ENCODE measurements around the gene PTH2.

DNA sequence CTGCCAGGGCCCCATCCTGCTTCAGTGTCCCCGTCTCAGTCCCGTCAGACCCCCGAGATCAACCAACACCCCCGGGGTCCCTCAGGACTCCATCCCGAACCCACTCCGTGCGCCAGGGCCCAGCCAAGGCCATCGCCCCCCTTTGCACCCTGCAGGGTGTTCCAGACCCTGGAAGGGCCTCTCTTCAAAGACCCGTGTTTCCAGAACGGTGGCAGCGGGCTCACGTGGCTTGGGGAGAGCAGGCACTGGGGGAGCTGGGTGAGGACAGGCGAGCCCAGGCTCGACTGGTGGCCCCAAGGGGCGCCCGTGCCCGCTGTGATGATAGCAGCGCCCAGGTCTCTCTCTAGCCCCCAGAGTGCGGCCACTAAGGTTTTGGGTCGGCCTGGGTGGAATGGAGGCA, 33.8 kb downstream of the PTH2 start:
- TF ChIP-seq EZH2 (IDR thresholded peaks at IDR 0.05; ENCODE audit: borderline replicate concordance, low read length): no peak
- TF ChIP-seq, protein P1, sequence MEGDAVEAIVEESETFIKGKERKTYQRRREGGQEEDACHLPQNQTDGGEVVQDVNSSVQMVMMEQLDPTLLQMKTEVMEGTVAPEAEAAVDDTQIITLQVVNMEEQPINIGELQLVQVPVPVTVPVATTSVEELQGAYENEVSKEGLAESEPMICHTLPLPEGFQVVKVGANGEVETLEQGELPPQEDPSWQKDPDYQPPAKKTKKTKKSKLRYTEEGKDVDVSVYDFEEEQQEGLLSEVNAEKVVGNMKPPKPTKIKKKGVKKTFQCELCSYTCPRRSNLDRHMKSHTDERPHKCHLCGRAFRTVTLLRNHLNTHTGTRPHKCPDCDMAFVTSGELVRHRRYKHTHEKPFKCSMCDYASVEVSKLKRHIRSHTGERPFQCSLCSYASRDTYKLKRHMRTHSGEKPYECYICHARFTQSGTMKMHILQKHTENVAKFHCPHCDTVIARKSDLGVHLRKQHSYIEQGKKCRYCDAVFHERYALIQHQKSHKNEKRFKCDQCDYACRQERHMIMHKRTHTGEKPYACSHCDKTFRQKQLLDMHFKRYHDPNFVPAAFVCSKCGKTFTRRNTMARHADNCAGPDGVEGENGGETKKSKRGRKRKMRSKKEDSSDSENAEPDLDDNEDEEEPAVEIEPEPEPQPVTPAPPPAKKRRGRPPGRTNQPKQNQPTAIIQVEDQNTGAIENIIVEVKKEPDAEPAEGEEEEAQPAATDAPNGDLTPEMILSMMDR (IDR thresholded peaks at IDR 0.05; ENCODE audit: low read length): no peak

Measured in OCI-LY1 (cell line).